HepG2 (cell line): ENCODE measurements around the gene SCP2D1. TPM values are rescaled to one million over a fixed set of nuclear protein-coding genes. Genes with fewer than 3 reads are reported as not detected.

ENCODE experiments used
- ATAC-seq: fragments of 200-7000 bp; cut with Tn5 transposase; 3 replicates; pipeline ENCODE4 v1.9.1; 2020; ENCODE audit warnings: mild to moderate bottlenecking, moderate library complexity
- BruUV-seq: library from RNA; stranded (reverse); fragments of 400-500 nt; replicated peaks from 2 replicates; lab custom pipeline; 2021; lab: Mats Ljungman, UMichigan
- CTCF ChIA-PET: fragments of 300-600 bp; formaldehyde crosslinking; extraction: SDS; loops from one replicate; lab custom pipeline; 2021; ENCODE audit warnings: low total read pairs, inconsistent platforms, low intra/inter-chr PET ratio; lab: Yijun Ruan, JAX
- POLR2A ChIA-PET: fragments of 350-600 bp; sonication (Branson Sonifier 250); formaldehyde crosslinking; loops from one replicate; lab custom pipeline; 2020; ENCODE audit warnings: antibody characterized with exemption, inconsistent platforms; lab: Yijun Ruan, JAX
- DNase-seq: peaks from one replicate; pipeline ENCODE4 v3.0.0-alpha.2; 2015; ENCODE audit warnings: low spot score
- FAIRE-seq: peaks from 3 replicates; lab custom pipeline; 2011; peaks lifted over from hg19 to GRCh38; lab: Jason Lieb, UNC
- H2AFZ ChIP-seq: one replicate; pipeline ENCODE4 v1.6.1; 2011; ENCODE audit warnings: low read length, inconsistent platforms
- H3K27ac ChIP-seq: fragments of 300-600 bp; 3 replicates; pipeline ENCODE4 v1.8.0; 2011; ENCODE audit warnings: mixed run types, mild to moderate bottlenecking, mixed read lengths, low read length, inconsistent platforms; ENCODE audit not compliant: insufficient read depth; ENCODE audit errors: extremely low read length
- H3K27me3 ChIP-seq, 2 experiments: fragments of 200-600 bp in 1 of 2; 2 replicates in 1 of 2; 3 replicates in 1 of 2; pipeline versions ENCODE4 v1.6.0 to v1.8.0; 2011; ENCODE audit warnings: low read length in 2 of 2, mild to moderate bottlenecking in 2 of 2, moderate library complexity in 2 of 2, inconsistent platforms in 1 of 2; ENCODE audit not compliant: insufficient read depth in 2 of 2, control insufficient read depth in 1 of 2
- H3K36me3 ChIP-seq, 2 experiments: fragments of 200-600 bp in 1 of 2; replicated peaks in 1 of 2; 2 replicates in 1 of 2; 3 replicates in 1 of 2; pipeline versions ENCODE4 v1.5.1 to v1.8.0; 2011; ENCODE audit warnings: low read length in 2 of 2, inconsistent platforms in 1 of 2; ENCODE audit not compliant: insufficient read depth in 2 of 2, control insufficient read depth in 1 of 2
- H3K4me1 ChIP-seq: 2 replicates; pipeline ENCODE4 v1.5.1; 2012; ENCODE audit warnings: low read length, inconsistent platforms; ENCODE audit not compliant: insufficient read depth
- H3K4me2 ChIP-seq: 2 replicates; pipeline ENCODE4 v1.6.0; 2011; ENCODE audit warnings: low read depth, low read length, inconsistent platforms
- H3K4me3 ChIP-seq, 3 experiments: fragments of 200-600 bp in 1 of 3; sonication (generic), shearing (Covaris generic) in 1 of 3; replicated peaks in 1 of 3; 2 replicates each; pipeline ENCODE4 v1.5.1; 2011 to 2016; ENCODE audit warnings: low read length in 3 of 3, inconsistent platforms in 2 of 3, low read depth in 2 of 3, mild to moderate bottlenecking in 2 of 3, control low read depth in 1 of 3, mixed read lengths in 1 of 3; ENCODE audit not compliant: insufficient read depth in 1 of 3
- H3K79me2 ChIP-seq: one replicate; pipeline ENCODE4 v1.6.1; 2011; ENCODE audit warnings: low read length, inconsistent platforms; ENCODE audit not compliant: insufficient read depth
- H3K9ac ChIP-seq: 2 replicates; pipeline ENCODE4 v1.6.0; 2011; ENCODE audit warnings: mild to moderate bottlenecking, low read depth, low read length, inconsistent platforms; ENCODE audit not compliant: insufficient read depth
- H3K9me3 ChIP-seq: 2 replicates; pipeline ENCODE4 v1.5.1; 2012; ENCODE audit warnings: mild to moderate bottlenecking, low read length
- H4K20me1 ChIP-seq: 2 replicates; pipeline ENCODE4 v1.6.0; 2011; ENCODE audit warnings: inconsistent platforms, mild to moderate bottlenecking, low read length, moderate library complexity; ENCODE audit not compliant: insufficient read depth
- AGO2 ChIP-seq: fragments of 200-400 bp; formaldehyde crosslinking; optimal IDR thresholded peaks from 2 replicates; pipeline ENCODE3; 2017; ENCODE audit warnings: mild to moderate bottlenecking, low read depth, low read length, moderate library complexity
- ARID3A ChIP-seq: IDR thresholded peaks from 2 replicates; pipeline ENCODE4 v1.6.1; 2012; ENCODE audit warnings: low read depth, low read length, improper control_type of control experiment
- CEBPB ChIP-seq: IDR thresholded peaks from 2 replicates; pipeline ENCODE4 v1.6.1; 2011; ENCODE audit warnings: low read depth, low read length, improper control_type of control experiment, borderline replicate concordance
- RNF2 ChIP-seq: fragments of 450-650 bp; conservative IDR thresholded peaks from 2 replicates; pipeline ENCODE4 v1.6.1; 2016; ENCODE audit warnings: low read depth
- WGBS: methylation state at CpG from one replicate; pipeline ENCODE4 v1.1.6; 2017; ENCODE audit warnings: low lambda C conversion rate; 5-methylcytosine and 5-hydroxymethylcytosine counted together
- in situ Hi-C: cut with HindIII; loops from 2 replicates; pipeline ENCODE4 v1.10.0; 2017; ENCODE audit warnings: low pct_unique_long_range_greater_than_20kb; ENCODE audit not compliant: extremely low pct_ligation_motif_present
- intact Hi-C: fragments of 100-400 bp; cut with micrococcal nuclease; formaldehyde crosslinking; loops from one replicate; pipeline ENCODE4 v1.10.0; 2022; ENCODE audit not compliant: unreplicated experiment
- polyA plus RNA-seq, 8 experiments: library from polyadenylated mRNA; depleted of rRNA in 3 of 8; stranded (reverse) in 7 of 8; unstranded in 1 of 8; fragments of >200 nt; fragmentation: Illumina TruSeq in 4 of 8; extraction: Trizol in 4 of 8; gene quantifications; 2 replicates each; pipeline versions ENCODE4 v1.2.1 to v1.2.3, GENCODE V29; 2011 to 2016; ENCODE audit warnings: low read depth in 4 of 8, missing spikeins in 1 of 8, mixed read lengths in 1 of 8; ENCODE audit not compliant: insufficient read depth in 1 of 8
- total RNA-seq, 5 experiments: library from RNA; depleted of rRNA; stranded (reverse); fragments of >200 nt; fragmentation: Illumina TruSeq; extraction: Trizol; gene quantifications; 2 replicates each; pipeline ENCODE4 v1.2.3, GENCODE V29; 2016; ENCODE audit warnings: low read depth in 1 of 5

The SCP2D1 gene
- total and polyA plus RNA-seq, 2 of the 13 experiments (the other 11 are each of a cell fraction or from before 2014, with no cell fraction given) = not detected

GRCh38 chr20:18845017-18845416 lies 31.4 kb downstream of the SCP2D1 start:
- no peak overlapping the region for H3K27ac ChIP-seq
- TF ChIP-seq ARID3A (no peak), RNF2 (no peak)
- no peaks in the 10 kb centered on the region for H3K36me3 ChIP-seq
- no peak overlapping the region for H2AFZ ChIP-seq
- H3K9me3 ChIP-seq = no peaks in the 10 kb centered on the region
- POLR2A ChIA-PET = no interaction called here
- 0 out of 5 replicates have a peak, but pooled peaks cover 0 to 6% of the 10 kb centered on the region in 2 experiments for H3K27me3 ChIP-seq
- ATAC-seq = no peak
- no peak overlapping the region for H3K4me3 ChIP-seq
- H3K79me2 ChIP-seq = no peaks in the 10 kb centered on the region
- H3K4me2 ChIP-seq = no peak overlapping the region
- DNase-seq = no peak
- in situ Hi-C loops (no loop called here), intact Hi-C loops (no loop called here)
- H3K4me1 ChIP-seq = no peaks in the 10 kb centered on the region
- WGBS = 2% methylated on average over 5 of the region's 5 CpGs
- no peak for FAIRE-seq
- no peaks in the 10 kb centered on the region for H4K20me1 ChIP-seq
- H3K9ac ChIP-seq = no peak overlapping the region
- no TSS peak for BruUV-seq
- CTCF ChIA-PET = no interaction called here

GRCh38 chr20:18847226-18847755 lies 33.7 kb downstream of the SCP2D1 start:
- Histone ChIP-seq H3K4me1 (no peaks in the 10 kb centered on the region), H3K9ac (no peak overlapping the region), H2AFZ (no peak overlapping the region), H3K27ac (no peak overlapping the region), H3K9me3 (no peaks in the 10 kb centered on the region), H3K36me3 (no peaks in the 10 kb centered on the region), H3K4me3 (no peak overlapping the region), H3K79me2 (no peaks in the 10 kb centered on the region), H4K20me1 (no peaks in the 10 kb centered on the region), H3K27me3 (0 out of 5 replicates have a peak, but pooled peaks cover 0 to 5% of the 10 kb centered on the region in 2 experiments), H3K4me2 (no peak overlapping the region)
- no peak for FAIRE-seq
- in situ Hi-C loops = no loop called here
- 33% methylated on average over 7 of the region's 7 CpGs for WGBS
- no peak for DNase-seq
- TF ChIP-seq AGO2 (no peak), CEBPB (0 out of 2 replicates have a peak, but pooled peaks have one; percentile 10)
- no peak for ATAC-seq
- POLR2A ChIA-PET = no interaction called here
- no TSS peak for BruUV-seq
- CTCF ChIA-PET = no interaction called here
- intact Hi-C loops = no loop called here
